Fibroblast of lung (primary cell): ENCODE data around the gene PPFIBP1. TPM values are rescaled to one million over a fixed set of nuclear protein-coding genes. Genes with fewer than 3 reads are reported as not detected.
"Not testable (repeated sequence)": the region's sequence is repeated elsewhere in the genome, so short reads cannot be mapped to it uniquely, and the experiment has no call there.

ENCODE experiments used
- DNase-seq, 2 donors: peaks; one replicate each; pipeline versions ENCODE4 v3.0.0 to v3.0.0-alpha.2; 2010; ENCODE audit warnings: low read depth in 2 of 2
- H2AFZ ChIP-seq: 2 replicates; pipeline ENCODE4 v1.5.1; 2012; ENCODE audit warnings: low read length, control low read depth, inconsistent platforms
- H3K27ac ChIP-seq: 2 replicates; pipeline ENCODE4 v1.5.1; 2011; ENCODE audit warnings: low read length, control low read depth; ENCODE audit not compliant: insufficient read depth
- H3K27me3 ChIP-seq: 2 replicates; pipeline ENCODE4 v1.5.1; 2011; ENCODE audit warnings: mild to moderate bottlenecking, low read length; ENCODE audit not compliant: control insufficient read depth, insufficient read depth
- H3K36me3 ChIP-seq: 2 replicates; pipeline ENCODE4 v1.5.1; 2011; ENCODE audit warnings: low read length; ENCODE audit not compliant: control insufficient read depth, insufficient read depth
- H3K4me1 ChIP-seq: 2 replicates; pipeline ENCODE4 v1.5.1; 2011; ENCODE audit warnings: low read length; ENCODE audit not compliant: control insufficient read depth, insufficient read depth; ENCODE audit errors: extremely low read depth
- H3K4me2 ChIP-seq: 2 replicates; pipeline ENCODE4 v1.5.1; 2011; ENCODE audit warnings: low read length, control low read depth; ENCODE audit not compliant: insufficient read depth; ENCODE audit errors: extremely low read depth
- H3K4me3 ChIP-seq, 4 experiments: fragments of 200-600 bp in 1 of 4; sonication (generic) in 1 of 4; replicated peaks in 1 of 4; 2 replicates each; pipeline ENCODE4 v1.5.1; 2011 to 2016; ENCODE audit warnings: low read length in 4 of 4, low read depth in 3 of 4, mild to moderate bottlenecking in 3 of 4, control low read depth in 2 of 4, inconsistent platforms in 1 of 4, mixed read lengths in 1 of 4; ENCODE audit not compliant: insufficient read depth in 1 of 4; ENCODE audit errors: control extremely low read depth in 1 of 4
- H3K79me2 ChIP-seq: 2 replicates; pipeline ENCODE4 v1.5.1; 2012; ENCODE audit warnings: mild to moderate bottlenecking, low read length, inconsistent platforms; ENCODE audit not compliant: control insufficient read depth, insufficient read depth
- H3K9ac ChIP-seq: 2 replicates; pipeline ENCODE4 v1.5.1; 2011; ENCODE audit warnings: mild to moderate bottlenecking, low read length, control low read depth; ENCODE audit not compliant: insufficient read depth
- H3K9me3 ChIP-seq: 2 replicates; pipeline ENCODE4 v1.5.1; 2012; ENCODE audit warnings: low read depth, low read length; ENCODE audit not compliant: control insufficient read depth, insufficient read depth
- H4K20me1 ChIP-seq: 2 replicates; pipeline ENCODE4 v1.5.1; 2011; ENCODE audit warnings: low read length; ENCODE audit not compliant: control insufficient read depth, insufficient read depth; ENCODE audit errors: extremely low read depth
- CTCF ChIP-seq, 2 donors: IDR thresholded peaks in 1 of 2; conservative IDR thresholded peaks in 1 of 2; 1 replicate in 1 of 2; 2 replicates in 1 of 2; pipeline ENCODE4 v1.5.1; 2011 to 2012; ENCODE audit warnings: low read length in 2 of 2, control low read depth in 1 of 2, inconsistent platforms in 1 of 2, low read depth in 1 of 2, mild to moderate bottlenecking in 1 of 2
- EZH2 ChIP-seq: IDR thresholded peaks from 2 replicates; pipeline ENCODE4 v1.5.1; 2012; ENCODE audit warnings: low read length, control low read depth, mild to moderate bottlenecking; ENCODE audit errors: missing control alignments
- polyA plus RNA-seq, 2 donors: library from polyadenylated mRNA; depleted of rRNA in 1 of 2; stranded (reverse) in 1 of 2; unstranded in 1 of 2; fragments of >200 nt; gene quantifications; 2 replicates each; pipeline ENCODE4 v1.2.1, GENCODE V29; 2011 to 2012; ENCODE audit warnings: missing spikeins in 1 of 2
- total RNA-seq: library from RNA; depleted of rRNA; stranded (reverse); fragments of >200 nt; gene quantifications from 2 replicates; pipeline ENCODE4 v1.2.1, GENCODE V29; 2014

The PPFIBP1 gene
- total and polyA plus RNA-seq, 2 donors (not counting 1 experiment from before 2014, with no cell fraction given) = 65.1 to 93.0 TPM

- Histone ChIP-seq H3K79me2 (peaks cover 78% of the 10 kb centered on the region), H4K20me1 (no peaks in the 10 kb centered on the region), H2AFZ (no peak overlapping the region), H3K9me3 (no peaks in the 10 kb centered on the region), H3K36me3 (no peaks in the 10 kb centered on the region), H3K4me3 (no peak overlapping the region), H3K4me1 (peaks cover 17% of the 10 kb centered on the region), H3K4me2 (peak overlapping the region; percentile 82), H3K9ac (no peak overlapping the region), H3K27me3 (no peaks in the 10 kb centered on the region), H3K27ac (peak overlapping the region; percentile 62)
- no peak for TF ChIP-seq EZH2
- no peak for TF ChIP-seq CTCF (conservative IDR thresholded peaks at IDR 0.05 in 1 of 2, IDR thresholded peaks at IDR 0.05 in 1 of 2; ENCODE audit: low read depth in 1 of 2, low read length in 2 of 2)
- DNase-seq = peak; percentile 90 to 99
These were observed 18.6 kb downstream of the PPFIBP1 start for GRCh38 chr12:27542628-27543027.

- not testable (repeated sequence) for H3K27ac ChIP-seq, H3K4me2 ChIP-seq, H3K27me3 ChIP-seq, H2AFZ ChIP-seq, H3K36me3 ChIP-seq, H4K20me1 ChIP-seq, H3K4me3 ChIP-seq, DNase-seq, H3K9me3 ChIP-seq, H3K9ac ChIP-seq
- Histone ChIP-seq H3K4me1 (peaks cover 15% of the 10 kb centered on the region), H3K79me2 (peaks cover 64% of the 10 kb centered on the region)
These were observed 20.9 kb downstream of the PPFIBP1 start for GRCh38 chr12:27544858-27545257.

GRCh38 chr12:27545665-27546064 lies 21.7 kb downstream of the PPFIBP1 start:
- no peak overlapping the region for H2AFZ ChIP-seq
- no peak for TF ChIP-seq CTCF (conservative IDR thresholded peaks at IDR 0.05 in 1 of 2, IDR thresholded peaks at IDR 0.05 in 1 of 2; ENCODE audit: low read depth in 1 of 2, low read length in 2 of 2)
- no peak for TF ChIP-seq EZH2
- no peak overlapping the region for H3K9ac ChIP-seq
- peaks cover 62% of the 10 kb centered on the region for H3K79me2 ChIP-seq
- DNase-seq = peak in 1 of 2 donors; percentile 47
- no peaks in the 10 kb centered on the region for H3K36me3 ChIP-seq
- no peak overlapping the region for H3K4me2 ChIP-seq
- no peaks in the 10 kb centered on the region for H4K20me1 ChIP-seq
- H3K4me1 ChIP-seq = peaks cover 22% of the 10 kb centered on the region
- H3K27ac ChIP-seq = no peak overlapping the region
- H3K4me3 ChIP-seq = no peak overlapping the region
- no peaks in the 10 kb centered on the region for H3K9me3 ChIP-seq
- H3K27me3 ChIP-seq = no peaks in the 10 kb centered on the region
